GM23338 (cell line): ENCODE results near the gene KAZN.

Source experiments
- CREB1 ChIP-seq: fragments of 250-450 bp; sonication (Bioruptor Pico); IDR thresholded peaks from 2 replicates; pipeline ENCODE4 v1.5.0; 2020; ENCODE audit warnings: low read depth, mild to moderate bottlenecking, moderate library complexity
- CTCF ChIP-seq, 2 experiments: fragments of 200-600 bp in 1 of 2; sonication (generic) in 1 of 2; conservative IDR thresholded peaks; 2 replicates each; pipeline versions ENCODE4 v1.5.1 to v1.6.1; 2016 to 2017; ENCODE audit warnings: antibody characterized with exemption in 2 of 2, low read depth in 2 of 2, mild to moderate bottlenecking in 2 of 2, moderate library complexity in 1 of 2
- EZH2 ChIP-seq: fragments of 200-600 bp; sonication (generic); IDR thresholded peaks from one replicate; pipeline ENCODE4 v1.8.0; 2017; ENCODE audit warnings: antibody characterized with exemption, mild to moderate bottlenecking, low read depth; ENCODE audit not compliant: unreplicated experiment
- EZH2phosphoT487 ChIP-seq: fragments of 200-600 bp; sonication (generic); IDR thresholded peaks from one replicate; pipeline ENCODE4 v1.8.1; 2018; ENCODE audit warnings: antibody characterized with exemption; ENCODE audit not compliant: unreplicated experiment
- REST ChIP-seq: IDR thresholded peaks from one replicate; pipeline ENCODE4 v1.6.1; 2018; ENCODE audit warnings: antibody characterized with exemption; ENCODE audit not compliant: unreplicated experiment

DNA sequence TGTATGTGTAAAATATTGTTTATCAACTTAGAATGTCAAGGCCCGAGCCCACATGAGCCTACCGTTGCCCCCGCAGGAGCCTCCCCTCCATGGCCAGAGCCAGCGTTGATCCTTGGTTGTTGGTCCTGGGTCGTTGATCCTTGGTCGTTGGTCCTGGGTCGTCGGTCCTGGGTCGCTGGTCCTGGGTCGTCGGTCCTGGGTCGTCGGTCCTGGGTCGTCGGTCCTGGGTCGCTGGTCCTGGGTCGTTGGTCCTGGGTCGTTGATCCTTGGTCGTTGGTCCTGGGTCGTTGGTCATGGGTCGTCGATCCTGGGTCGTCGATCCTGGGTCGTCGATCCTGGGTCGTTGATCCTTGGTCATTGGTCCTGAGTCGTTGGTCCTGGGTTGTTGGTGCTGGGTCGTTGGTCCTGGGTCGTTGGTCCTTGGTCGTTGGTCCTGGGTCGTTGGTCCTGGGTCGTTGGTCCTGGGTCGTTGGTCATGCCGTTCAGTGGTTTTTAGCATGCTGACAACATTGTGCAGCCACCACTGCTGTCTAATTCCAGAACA lies 450.0 kb downstream of the KAZN start:
- TF ChIP-seq CTCF (conservative IDR thresholded peaks at IDR 0.05; ENCODE audit: low read depth in 2 of 2) (no peak), CREB1 (no peak), REST (no peak), EZH2phosphoT487 (no peak), EZH2 (no peak)
